ENCODE measurements around the gene CCDC13.

GRCh38 chr3:42771271-42771670 lies 1.8 kb downstream of the CCDC13 start:
- no peak for TF ChIP-seq CTCF (IDR thresholded peaks at IDR 0.05)
- TF ChIP-seq EP300 (IDR thresholded peaks at IDR 0.05) = no peak
